Kidney (tissue), 14 donors: ENCODE data around the gene ITGAX. TPM values are rescaled to one million over a fixed set of nuclear protein-coding genes. Genes with fewer than 3 reads are reported as not detected.

Experiments used
- DNase-seq, 5 donors: peaks; one replicate each; pipeline ENCODE4 v3.0.0-alpha.2; 2013 to 2020
- FAIRE-seq: peaks from 2 replicates; lab custom pipeline; 2012; peaks lifted over from hg19 to GRCh38; lab: Jason Lieb, UNC
- H3K27ac ChIP-seq, 2 donors: one replicate each; pipeline ENCODE4 v1.7.0; 2013; ENCODE audit warnings: low read depth in 2 of 2, low read length in 2 of 2, inconsistent platforms in 1 of 2
- H3K27me3 ChIP-seq: one replicate; pipeline ENCODE4 v1.7.1; 2013; ENCODE audit warnings: low read length, inconsistent platforms; ENCODE audit not compliant: control insufficient read depth, insufficient read depth
- H3K36me3 ChIP-seq, 3 donors: one replicate each; pipeline versions ENCODE4 v1.7.0 to v1.7.1; 2013; ENCODE audit warnings: low read length in 3 of 3, control low read depth in 1 of 3, inconsistent platforms in 1 of 3; ENCODE audit not compliant: insufficient read depth in 3 of 3, control insufficient read depth in 2 of 3
- H3K4me1 ChIP-seq, 3 donors: one replicate each; pipeline versions ENCODE4 v1.7.0 to v1.7.1; 2013; ENCODE audit warnings: low read length in 3 of 3, inconsistent platforms in 1 of 3, low read depth in 1 of 3; ENCODE audit not compliant: control insufficient read depth in 2 of 3, insufficient read depth in 2 of 3
- H3K4me3 ChIP-seq, 3 donors: one replicate each; pipeline versions ENCODE4 v1.7.0 to v1.8.1; 2013; ENCODE audit warnings: low read length in 3 of 3, control low read depth in 1 of 3, inconsistent platforms in 1 of 3
- H3K9ac ChIP-seq, 3 donors: one replicate each; pipeline versions ENCODE4 v1.7.0 to v1.7.1; 2013; ENCODE audit warnings: low read length in 3 of 3, control low read depth in 1 of 3, inconsistent platforms in 1 of 3
- H3K9me3 ChIP-seq, 3 donors: one replicate each; pipeline versions ENCODE4 v1.7.0 to v1.7.1; 2013; ENCODE audit warnings: low read length in 3 of 3, control low read depth in 1 of 3, inconsistent platforms in 1 of 3; ENCODE audit not compliant: control insufficient read depth in 2 of 3, insufficient read depth in 1 of 3
- CTCF ChIP-seq: IDR thresholded peaks from 3 replicates; pipeline ENCODE4 v1.5.1; 2012; ENCODE audit warnings: mild to moderate bottlenecking, moderate library complexity, borderline replicate concordance; ENCODE audit not compliant: insufficient read depth; ENCODE audit errors: extremely low read depth
- intact Hi-C: fragments of 100-400 bp; cut with DNase I; formaldehyde crosslinking; loops from one replicate; pipeline ENCODE4 v1.11.1; 2022
- polyA plus RNA-seq: library from polyadenylated mRNA; stranded (reverse); fragments of 350-450 nt; fragmentation: Illumina TruSeq; extraction: RNeasy Lipid Tissue Mini Kit (QIAGEN cat#74804); gene quantifications from one replicate; pipeline ENCODE4 v1.2.3, GENCODE V29; 2014; ENCODE audit warnings: low read depth, low replicate concordance; ENCODE audit not compliant: insufficient read depth
- total RNA-seq: library from RNA; stranded (reverse); fragmentation: NEBNext Ultra II Directional; extraction: Animal tissue kit (Norgen Biotek cat#: 25700); gene quantifications from one replicate; pipeline ENCODE4 v1.2.1, GENCODE V29; 2021
- donor health status: control.
- donor health status: control.
- donor health status: control.
- donor health status: control.
- donor health status: control.
- donor health status: DM: yes; HTN: yes; CAD: no.
- donor health status: Normal renal cell carcinoma (clear cell type).

The ITGAX gene
- total and polyA plus RNA-seq, 2 donors from 2014 or later, result 0.37 to 11.9 TPM

GRCh38 chr16:31362476-31363405 lies 7.8 kb downstream of the ITGAX start:
- intact Hi-C loops, result no loop called here
- FAIRE-seq, result no peak
- H3K4me1 ChIP-seq, result no peaks in the 10 kb centered on the region

DNA sequence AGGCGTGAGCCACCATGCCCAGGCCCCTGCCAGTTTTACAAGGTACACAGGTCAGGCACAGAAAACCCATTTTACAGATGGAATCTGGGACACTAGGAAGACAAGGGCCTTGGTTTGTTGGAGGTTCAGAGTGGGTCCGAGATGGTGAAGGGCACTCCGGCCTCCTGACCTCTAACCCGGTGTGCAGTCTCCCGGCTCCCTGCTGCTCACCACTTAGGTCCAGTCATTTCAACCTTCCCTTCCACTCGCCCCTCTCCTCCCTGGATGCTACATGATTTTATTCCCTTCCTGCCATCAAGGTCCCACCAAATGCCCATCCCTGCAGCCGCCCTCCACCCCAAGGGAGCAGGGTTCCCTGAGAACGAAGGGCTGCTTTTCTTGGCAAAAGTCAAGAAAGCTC lies 8.7 kb downstream of the ITGAX start:
- no peak overlapping the region for H3K9ac ChIP-seq
- no peaks in the 10 kb centered on the region for H3K36me3 ChIP-seq
- DNase-seq (peak in 1 of 5 donors; percentile 18), FAIRE-seq (no peak)
- TF ChIP-seq CTCF, result no peak
- H3K27me3 ChIP-seq, result no peaks in the 10 kb centered on the region
- no peak overlapping the region for H3K27ac ChIP-seq
- H3K9me3 ChIP-seq, result no peaks in the 10 kb centered on the region
- no peak overlapping the region for H3K4me3 ChIP-seq
- intact Hi-C loops, result no loop called here
- no peaks in the 10 kb centered on the region for H3K4me1 ChIP-seq

More at GRCh38 chr16:31362476-31363405, 7.8 kb downstream of the ITGAX start:
- no peaks in the 10 kb centered on the region for H3K27me3 ChIP-seq
- H3K4me3 ChIP-seq, result no peak overlapping the region
- TF ChIP-seq CTCF, result no peak
- H3K27ac ChIP-seq, result no peak overlapping the region
- H3K36me3 ChIP-seq, result no peaks in the 10 kb centered on the region
- no peaks in the 10 kb centered on the region for H3K9me3 ChIP-seq
- no peak overlapping the region for H3K9ac ChIP-seq
- DNase-seq, result peak in 1 of 5 donors; percentile 63

- Histone ChIP-seq H3K27ac (no peak overlapping the region), H3K9ac (no peak overlapping the region), H3K4me1 (no peaks in the 10 kb centered on the region), H3K27me3 (no peaks in the 10 kb centered on the region), H3K36me3 (no peaks in the 10 kb centered on the region), H3K9me3 (no peaks in the 10 kb centered on the region), H3K4me3 (no peak overlapping the region)
- intact Hi-C loops, result no loop called here
- DNase-seq (peak in 1 of 5 donors; percentile 15), FAIRE-seq (no peak)
- TF ChIP-seq CTCF, result no peak
Observed at GRCh38 chr16:31364421-31364820, 9.4 kb downstream of the ITGAX start.
